Cardiac muscle cell (in vitro differentiated cells and primary cell): ENCODE measurements around the gene RAB19. TPM values are rescaled to one million over a fixed set of nuclear protein-coding genes. Genes with fewer than 3 reads are reported as not detected.
A peak's percentile ranks its signal among the peaks of the same experiment; 100 is the strongest.

Experiments used
- DNase-seq, 2 donors: peaks; one replicate each; pipeline versions ENCODE4 v3.0.0 to v3.0.0-alpha.2; 2010 to 2017; ENCODE audit warnings: low read depth in 1 of 2, low spot score in 1 of 2
- H3K27ac ChIP-seq: fragments of 200-600 bp; sonication (generic); 2 replicates; pipeline ENCODE4 v1.5.1; 2016
- H3K27me3 ChIP-seq: fragments of 200-600 bp; sonication (generic); 2 replicates; pipeline ENCODE4 v1.6.0; 2016; ENCODE audit warnings: control low read depth
- H3K36me3 ChIP-seq: fragments of 200-600 bp; sonication (generic); 2 replicates; pipeline ENCODE4 v1.5.1; 2016; ENCODE audit warnings: control low read depth
- H3K4me1 ChIP-seq: fragments of 200-600 bp; sonication (generic); 2 replicates; pipeline ENCODE4 v1.8.1; 2017; ENCODE audit warnings: low read depth, mild to moderate bottlenecking, mixed run types
- H3K4me3 ChIP-seq: fragments of 200-600 bp; sonication (generic); 2 replicates; pipeline ENCODE4 v1.5.1; 2016; ENCODE audit warnings: mild to moderate bottlenecking
- H3K9me3 ChIP-seq: fragments of 200-600 bp; sonication (generic); 2 replicates; pipeline ENCODE4 v1.5.1; 2017; ENCODE audit warnings: low read depth, mild to moderate bottlenecking, control low read depth
- CTCF ChIP-seq: IDR thresholded peaks from 2 replicates; pipeline ENCODE4 v1.5.1; 2012; ENCODE audit warnings: low read depth, mild to moderate bottlenecking, low read length
- polyA plus RNA-seq: library from polyadenylated mRNA; unstranded; fragments of >200 nt; fragmentation: Nextera tagmentation; extraction: Ambion mirVana; gene quantifications from 2 replicates; pipeline ENCODE4 v1.2.1, GENCODE V29; 2016
- total RNA-seq: library from RNA; depleted of rRNA; stranded (reverse); fragments of >200 nt; gene quantifications from 2 replicates; pipeline ENCODE4 v1.2.3, GENCODE V29; 2016

Gene RAB19
- 1.2 and 2.0 TPM in 2 replicates for total RNA-seq
- 0.37 and 0.39 TPM in 2 replicates for polyA plus RNA-seq

GRCh38 chr7:140403878-140404564 is at the start of gene RAB19:
TSS of gene RAB19 (plus strand) at chr7:140404058. CDS start at chr7:140407647, 3,589 bp downstream.
- peak in 1 of 2 donors; percentile 27 for DNase-seq
- no peak within 1 kb of the TSS for H3K27ac ChIP-seq
- TF ChIP-seq CTCF, result no peak

GRCh38 chr7:140358024-140358411 is 45.8 kb upstream of the RAB19 start:
- DNase-seq, result no peak
- peaks cover 6% of the 10 kb centered on the region for H3K36me3 ChIP-seq
- no peak for TF ChIP-seq CTCF
- H3K27me3 ChIP-seq, result no peaks in the 10 kb centered on the region
- no peaks in the 10 kb centered on the region for H3K4me1 ChIP-seq
- no peaks in the 10 kb centered on the region for H3K9me3 ChIP-seq
- no peak overlapping the region for H3K27ac ChIP-seq
- no peak overlapping the region for H3K4me3 ChIP-seq

More at GRCh38 chr7:140403878-140404564, at the start of gene RAB19:
- H3K4me3 ChIP-seq, result peak within 1 kb of the TSS; percentile 17
- no peaks in the 10 kb centered on the region for H3K36me3 ChIP-seq
- H3K4me1 ChIP-seq, result peaks cover 4% of the 10 kb centered on the region
- no peaks in the 10 kb centered on the region for H3K9me3 ChIP-seq
- H3K27me3 ChIP-seq, result no peaks in the 10 kb centered on the region

GRCh38 chr7:140358412-140359051 is 45.3 kb upstream of the RAB19 start:
- Histone ChIP-seq H3K4me1 (no peaks in the 10 kb centered on the region), H3K27ac (no peak overlapping the region), H3K36me3 (peaks cover 3% of the 10 kb centered on the region), H3K9me3 (no peaks in the 10 kb centered on the region), H3K4me3 (no peak overlapping the region), H3K27me3 (no peaks in the 10 kb centered on the region)
- DNase-seq, result no peak
- no peak for TF ChIP-seq CTCF

- Histone ChIP-seq H3K36me3 (peaks cover 9% of the 10 kb centered on the region), H3K27ac (no peak overlapping the region), H3K9me3 (no peaks in the 10 kb centered on the region), H3K4me1 (no peaks in the 10 kb centered on the region), H3K4me3 (no peak overlapping the region), H3K27me3 (no peaks in the 10 kb centered on the region)
- no peak for DNase-seq
- TF ChIP-seq CTCF, result no peak
Measured at GRCh38 chr7:140360697-140361229, 43.1 kb upstream of the RAB19 start.

GRCh38 chr7:140364819-140365218 is 39.0 kb upstream of the RAB19 start:
- no peak for TF ChIP-seq CTCF
- Histone ChIP-seq H3K4me1 (no peaks in the 10 kb centered on the region), H3K27me3 (no peaks in the 10 kb centered on the region), H3K4me3 (no peak overlapping the region), H3K36me3 (peaks cover 9% of the 10 kb centered on the region), H3K27ac (no peak overlapping the region), H3K9me3 (no peaks in the 10 kb centered on the region)
- no peak for DNase-seq
